ENCODE data around the gene PRDM5. TPM values are rescaled to one million over a fixed set of nuclear protein-coding genes. Genes with fewer than 3 reads are reported as not detected.

PRDM5 gene
- total RNA-seq, 1 experiment from 2014 or later: 5.1 TPM

GRCh38 chr4:120893314-120893713 lies 29.2 kb downstream of the PRDM5 start:
- BruUV-seq (replicated peaks): no TSS peak
- H3K9me2 ChIP-seq (ENCODE audit: insufficient read depth): 0 out of 2 replicates have a peak, but pooled peaks cover 3% of the 10 kb centered on the region
- ChIA-PET RAD21 (ENCODE audit: low non-redundant PET in 1 of 2, low total read pairs in 2 of 2, uncharacterized antibody in 2 of 2, unreplicated experiment in 2 of 2) (no interaction called here), POLR2A (no interaction called here), CTCF (no interaction called here)
- no peaks in the 10 kb centered on the region for H4K20me1 ChIP-seq (ENCODE audit: insufficient read depth)
- ATAC-seq (no peak), DNase-seq (ENCODE audit: low read depth, low spot score) (no peak)
- no peaks in the 10 kb centered on the region for H3K36me3 ChIP-seq (ENCODE audit: control insufficient read depth in 1 of 2, insufficient read depth in 2 of 2, low read length in 2 of 2)
- H3K27ac ChIP-seq (ENCODE audit: low read depth, low read length): no peak overlapping the region
- no peak overlapping the region for H2AFZ ChIP-seq (ENCODE audit: low read depth, low read length, poor library complexity, severe bottlenecking)
- H3K4me3 ChIP-seq (replicated peaks in 1 of 2; ENCODE audit: low read depth in 1 of 2, low read length in 2 of 2): no peak overlapping the region
- intact Hi-C loops (cut with micrococcal nuclease): no loop called here
- no peak overlapping the region for H3K4me2 ChIP-seq (ENCODE audit: low read length)
- no peaks in the 10 kb centered on the region for H3K9me3 ChIP-seq (ENCODE audit: control insufficient read depth in 1 of 2, insufficient read depth in 1 of 2, low read depth in 1 of 2, low read length in 2 of 2)
- H3K79me2 ChIP-seq (ENCODE audit: insufficient read depth, low read length): no peaks in the 10 kb centered on the region
- TF ChIP-seq TCF7L2 (IDR thresholded peaks at IDR 0.05; ENCODE audit: borderline replicate concordance, extremely low read depth, insufficient read depth, insufficient read length) (no peak), EZH2 (IDR thresholded peaks at IDR 0.05) (no peak), YY1 (IDR thresholded peaks at IDR 0.05; ENCODE audit: extremely low read depth, insufficient replicate concordance, low read depth, low read length) (no peak), REST (IDR thresholded peaks at IDR 0.05; ENCODE audit: low read depth) (no peak), RAD21 (IDR thresholded peaks at IDR 0.05; ENCODE audit: low read depth) (no peak), JUND (IDR thresholded peaks at IDR 0.05) (no peak)
- H3K9ac ChIP-seq (ENCODE audit: low read length): no peak overlapping the region
- H3K27me3 ChIP-seq (ENCODE audit: insufficient read depth, low read length): no peaks in the 10 kb centered on the region
- no peaks in the 10 kb centered on the region for H3K4me1 ChIP-seq (ENCODE audit: control insufficient read depth in 1 of 2, insufficient read depth in 2 of 2, low read length in 2 of 2)

- intact Hi-C loops (cut with micrococcal nuclease): no loop called here
- ChIA-PET RAD21 (ENCODE audit: low non-redundant PET in 1 of 2, low total read pairs in 2 of 2, uncharacterized antibody in 2 of 2, unreplicated experiment in 2 of 2) (no interaction called here), CTCF (no interaction called here), POLR2A (no interaction called here)
- Histone ChIP-seq H3K9me3 (ENCODE audit: control insufficient read depth in 1 of 2, insufficient read depth in 1 of 2, low read depth in 1 of 2, low read length in 2 of 2) (no peaks in the 10 kb centered on the region), H3K4me1 (ENCODE audit: control insufficient read depth in 1 of 2, insufficient read depth in 2 of 2, low read length in 2 of 2) (no peaks in the 10 kb centered on the region), H3K79me2 (ENCODE audit: insufficient read depth, low read length) (no peaks in the 10 kb centered on the region), H2AFZ (ENCODE audit: low read depth, low read length, poor library complexity, severe bottlenecking) (no peak overlapping the region), H4K20me1 (ENCODE audit: insufficient read depth) (no peaks in the 10 kb centered on the region), H3K9ac (ENCODE audit: low read length) (no peak overlapping the region), H3K27ac (ENCODE audit: low read depth, low read length) (no peak overlapping the region), H3K27me3 (ENCODE audit: insufficient read depth, low read length) (no peaks in the 10 kb centered on the region), H3K4me3 (replicated peaks in 1 of 2; ENCODE audit: low read depth in 1 of 2, low read length in 2 of 2) (no peak overlapping the region), H3K36me3 (ENCODE audit: control insufficient read depth in 1 of 2, insufficient read depth in 2 of 2, low read length in 2 of 2) (no peaks in the 10 kb centered on the region), H3K9me2 (ENCODE audit: insufficient read depth) (no peaks in the 10 kb centered on the region), H3K4me2 (ENCODE audit: low read length) (no peak overlapping the region)
- BruUV-seq (replicated peaks): no TSS peak
- DNase-seq (ENCODE audit: low read depth, low spot score) (no peak), ATAC-seq (no peak)
- no peak for TF ChIP-seq MAX (IDR thresholded peaks at IDR 0.05)
- TF ChIP-seq POLR2AphosphoS5 (IDR thresholded peaks at IDR 0.05; ENCODE audit: low read depth, low read length): no peak
- no peak for TF ChIP-seq EZH2 (IDR thresholded peaks at IDR 0.05)
- no peak for TF ChIP-seq TCF7L2 (IDR thresholded peaks at IDR 0.05; ENCODE audit: borderline replicate concordance, extremely low read depth, insufficient read depth, insufficient read length)
- TF ChIP-seq ZFX (IDR thresholded peaks at IDR 0.05): no peak
- no peak for TF ChIP-seq ATF3 (IDR thresholded peaks at IDR 0.05)
- TF ChIP-seq REST (IDR thresholded peaks at IDR 0.05; ENCODE audit: low read depth): no peak
- TF ChIP-seq SRF (IDR thresholded peaks at IDR 0.05; ENCODE audit: low read depth): no peak
- no peak for TF ChIP-seq CBX3 (IDR thresholded peaks at IDR 0.05; ENCODE audit: low read depth)
- no peak for TF ChIP-seq FOSL1 (IDR thresholded peaks at IDR 0.05; ENCODE audit: low read depth)
These were observed 36.3 kb downstream of the PRDM5 start for GRCh38 chr4:120886191-120886590.
